Measurements from ENCODE around the gene SLC5A11.
"Not testable (repeated sequence)": the region's sequence is repeated elsewhere in the genome, so short reads cannot be mapped to it uniquely, and the experiment has no call there.

SLC5A11 gene

DNA sequence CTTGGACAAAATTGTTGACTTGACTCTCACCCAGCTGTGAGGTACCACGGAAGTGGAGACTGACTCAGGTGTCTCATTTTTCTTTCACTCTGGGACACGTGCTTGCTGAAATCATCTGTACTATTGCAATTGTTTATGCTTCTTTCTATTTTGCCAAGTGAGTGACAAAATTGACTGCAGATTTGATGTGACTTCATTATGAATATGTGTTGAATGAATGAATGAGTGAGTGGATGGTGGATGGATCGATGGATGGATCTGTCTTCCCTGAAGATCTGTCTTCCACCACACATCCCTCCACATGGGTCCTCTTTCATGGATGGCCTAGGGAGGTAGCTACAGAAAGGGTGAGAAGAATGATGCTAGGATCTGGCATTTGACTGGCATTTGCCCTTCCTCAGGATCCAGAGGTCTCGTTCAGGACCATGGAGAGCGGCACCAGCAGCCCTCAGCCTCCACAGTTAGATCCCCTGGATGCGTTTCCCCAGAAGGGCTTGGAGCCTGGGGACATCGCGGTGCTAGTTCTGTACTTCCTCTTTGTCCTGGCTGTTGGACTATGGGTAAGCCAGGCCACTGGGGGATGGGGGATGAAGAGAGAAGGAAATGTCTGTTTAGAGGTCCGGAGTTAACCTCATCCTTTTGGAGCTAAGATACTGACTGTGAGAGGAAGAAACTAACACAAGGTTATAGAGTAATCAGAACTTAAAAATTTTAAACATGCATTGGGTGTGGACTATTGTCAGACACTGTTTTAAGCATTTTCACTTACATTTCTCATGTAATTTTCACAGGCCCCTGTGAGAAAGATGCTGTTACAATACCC is 12.7 kb downstream of the SLC5A11 start:
- DNase-seq (ENCODE audit: low read depth in 3 of 3), result peak in 2 of 3 experiments; percentile 4 to 5

DNA sequence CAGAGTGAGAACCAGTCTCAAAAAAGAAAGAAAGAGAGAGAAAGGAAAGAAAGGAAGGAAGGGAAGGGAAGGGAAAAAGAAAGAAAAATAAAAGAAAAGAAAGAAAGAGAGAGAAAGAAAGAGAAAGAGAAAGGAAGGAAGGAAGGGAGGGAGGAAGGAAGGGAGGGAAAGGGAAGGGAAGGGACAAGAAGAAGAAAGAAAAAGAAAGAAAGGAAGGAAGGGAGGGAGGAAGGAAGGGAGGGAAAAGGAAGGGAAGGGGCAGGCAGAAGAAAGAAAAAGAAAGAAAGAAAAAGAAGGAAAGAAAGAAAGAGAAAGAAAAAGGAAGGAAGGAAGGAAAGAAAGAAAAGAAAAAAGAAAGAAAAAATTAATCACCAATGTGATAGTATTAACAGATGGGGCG is 15.7 kb downstream of the SLC5A11 start:
- no peak for DNase-seq (ENCODE audit: low read depth in 3 of 3)

DNA sequence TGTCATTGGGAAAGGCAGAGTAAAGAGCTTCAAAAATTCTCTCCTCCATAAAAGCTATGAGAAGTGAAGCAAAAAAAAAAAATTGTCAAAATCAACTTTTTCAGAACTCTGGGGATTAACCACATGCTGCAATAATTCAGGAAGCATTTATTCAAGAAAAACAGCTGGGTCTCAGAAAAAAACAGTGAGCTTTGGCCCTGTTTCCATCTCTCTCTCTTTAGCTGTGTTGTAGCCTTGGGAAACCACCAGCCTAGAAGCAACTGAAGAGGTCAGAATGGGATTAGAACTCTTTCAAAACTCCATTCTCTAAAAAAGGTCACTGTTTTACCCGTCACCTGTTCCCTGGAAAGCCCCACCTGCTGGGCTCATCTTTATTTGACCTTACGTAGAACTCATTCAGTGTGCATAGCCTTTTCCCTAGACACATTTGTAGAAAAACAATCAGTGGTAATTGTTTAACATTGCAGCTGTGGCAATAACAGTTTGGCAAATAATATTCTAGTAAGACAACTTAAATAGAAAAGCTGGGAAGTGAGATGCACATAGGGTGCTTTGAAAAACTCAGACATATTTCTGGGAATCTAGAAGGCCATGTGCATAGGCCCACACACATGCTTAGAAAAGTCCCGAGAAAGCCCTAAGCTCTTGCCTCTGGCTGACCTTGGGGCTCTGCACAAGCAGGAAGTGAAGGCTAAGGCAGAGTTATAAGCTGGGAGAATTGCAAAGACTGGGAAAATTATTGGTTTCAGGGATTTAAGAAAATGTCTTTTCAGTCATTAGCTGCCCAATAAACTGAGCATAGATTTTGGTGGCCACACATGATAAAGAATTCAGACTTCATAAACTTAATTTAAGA is 18.0 kb downstream of the SLC5A11 start:
- DNase-seq (ENCODE audit: low read depth in 3 of 3), result no peak

DNA sequence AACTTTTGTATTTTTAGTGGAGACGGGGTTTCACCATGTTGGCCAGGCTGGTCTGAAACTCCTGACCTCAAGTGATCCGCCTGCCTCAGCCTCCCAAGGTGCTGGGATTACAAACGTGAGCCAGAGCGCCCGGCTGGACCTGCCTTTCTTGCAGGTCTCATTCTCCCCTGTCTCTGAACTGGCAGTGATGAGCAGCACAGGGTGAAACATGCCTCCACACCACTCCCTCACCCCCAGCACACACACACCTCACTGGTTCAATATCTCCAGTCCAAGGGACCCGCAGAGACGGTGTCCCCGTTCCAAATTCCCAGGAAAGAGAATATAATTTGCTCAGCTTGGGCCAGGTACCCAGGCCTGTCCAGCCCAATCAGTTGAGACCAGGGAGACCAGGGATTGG is 23.3 kb downstream of the SLC5A11 start:
- DNase-seq (ENCODE audit: low read depth in 3 of 3), result no peak

DNA sequence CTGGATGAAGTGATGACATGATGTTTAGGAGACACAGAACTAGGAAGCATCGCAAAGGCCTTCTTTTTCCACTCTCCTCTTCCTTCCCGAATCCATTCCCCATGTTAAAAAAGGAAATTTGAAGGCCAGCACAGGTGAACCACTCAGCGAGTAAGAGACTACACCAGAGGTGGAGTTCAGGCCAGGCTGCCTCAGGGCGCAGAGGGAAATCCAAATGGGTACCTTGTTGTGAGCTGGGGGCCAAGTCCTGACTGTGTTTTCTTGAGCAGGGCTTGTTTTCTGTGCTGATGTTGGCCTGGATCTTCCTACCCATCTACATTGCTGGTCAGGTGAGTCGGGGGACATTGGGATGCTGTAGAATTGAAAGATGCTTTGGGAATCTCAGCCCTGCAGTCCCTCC is 26.1 kb downstream of the SLC5A11 start:
- no peak for DNase-seq (ENCODE audit: low read depth in 3 of 3)

DNA sequence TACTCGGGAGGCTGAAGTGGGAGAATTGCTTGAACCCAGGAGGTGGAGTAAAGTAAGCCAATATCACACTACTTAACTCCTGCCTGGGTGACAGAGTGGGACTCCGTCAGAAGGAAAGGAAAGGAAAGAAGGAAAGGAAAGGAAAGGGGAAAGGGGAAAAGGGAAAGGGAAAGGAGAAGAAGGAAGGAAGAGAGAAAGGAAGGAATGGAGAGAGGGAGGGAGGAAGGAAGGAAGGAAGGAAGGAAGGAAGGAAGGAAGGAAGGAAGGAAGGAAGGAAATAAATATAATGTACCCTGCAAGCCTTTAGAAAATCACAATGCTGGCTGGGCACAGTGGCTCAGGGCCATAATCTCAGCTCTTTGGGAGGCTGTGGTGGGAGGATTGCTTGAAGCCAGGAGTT is 27.3 kb downstream of the SLC5A11 start:
- no peak for DNase-seq (ENCODE audit: low read depth in 3 of 3)

DNA sequence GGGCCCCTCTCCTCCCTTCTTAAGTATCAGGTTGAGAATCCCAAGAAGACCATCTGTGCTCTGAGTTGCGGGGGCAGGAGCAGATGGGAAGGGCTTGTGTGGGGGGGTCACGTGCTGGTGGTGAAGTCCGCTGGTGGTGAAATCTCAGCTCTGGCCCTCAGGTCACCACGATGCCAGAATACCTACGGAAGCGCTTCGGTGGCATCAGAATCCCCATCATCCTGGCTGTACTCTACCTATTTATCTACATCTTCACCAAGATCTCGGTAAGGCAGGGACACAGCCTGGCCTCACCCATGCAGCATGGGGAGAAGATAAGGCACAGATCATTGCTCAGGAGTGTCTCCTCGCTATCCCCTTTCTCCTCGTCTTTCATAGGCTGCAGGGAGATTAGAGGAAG is 29.7 kb downstream of the SLC5A11 start:
- no peak for DNase-seq (ENCODE audit: low read depth in 3 of 3)

DNA sequence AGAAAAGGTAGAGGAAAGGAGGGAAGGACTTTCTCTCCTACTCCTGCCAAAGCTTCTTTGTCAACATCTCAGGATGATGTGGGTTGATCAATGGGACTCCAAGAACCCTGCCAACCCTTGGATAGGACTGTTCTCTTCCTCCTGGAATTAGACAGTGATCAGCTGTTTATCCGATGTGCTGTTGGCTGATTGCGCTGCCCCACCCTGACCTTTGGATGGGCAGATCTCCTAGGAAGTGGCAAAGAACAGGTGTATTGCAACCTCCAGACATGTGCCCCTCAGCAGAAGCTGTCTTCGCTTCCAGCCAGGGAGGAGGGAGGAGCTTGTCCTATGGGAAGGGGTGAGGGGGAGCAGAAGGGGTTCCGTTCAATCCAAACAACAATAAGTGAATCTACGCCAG is 30.5 kb downstream of the SLC5A11 start:
- no peak for DNase-seq (ENCODE audit: low read depth in 3 of 3)

DNA sequence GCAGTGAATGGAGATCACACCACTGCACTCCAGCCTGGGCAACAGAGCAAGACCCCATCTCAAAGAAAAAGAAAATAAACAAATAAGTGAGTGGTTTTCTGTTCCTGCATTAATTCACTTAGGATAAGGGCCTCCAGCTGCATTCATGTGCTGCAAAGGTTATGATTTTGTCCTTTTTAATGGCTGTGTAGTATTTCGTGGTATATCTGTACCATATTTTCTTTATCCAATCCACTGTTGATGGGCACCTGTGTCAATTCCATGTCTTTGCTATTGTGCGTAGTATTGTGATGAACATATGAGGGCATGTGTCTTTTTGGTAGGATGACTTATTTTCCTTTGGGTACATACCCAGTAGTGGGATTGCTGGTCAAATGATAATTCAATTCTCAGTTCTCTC is 33.9 kb downstream of the SLC5A11 start:
- DNase-seq (ENCODE audit: low read depth in 3 of 3), result no peak

DNA sequence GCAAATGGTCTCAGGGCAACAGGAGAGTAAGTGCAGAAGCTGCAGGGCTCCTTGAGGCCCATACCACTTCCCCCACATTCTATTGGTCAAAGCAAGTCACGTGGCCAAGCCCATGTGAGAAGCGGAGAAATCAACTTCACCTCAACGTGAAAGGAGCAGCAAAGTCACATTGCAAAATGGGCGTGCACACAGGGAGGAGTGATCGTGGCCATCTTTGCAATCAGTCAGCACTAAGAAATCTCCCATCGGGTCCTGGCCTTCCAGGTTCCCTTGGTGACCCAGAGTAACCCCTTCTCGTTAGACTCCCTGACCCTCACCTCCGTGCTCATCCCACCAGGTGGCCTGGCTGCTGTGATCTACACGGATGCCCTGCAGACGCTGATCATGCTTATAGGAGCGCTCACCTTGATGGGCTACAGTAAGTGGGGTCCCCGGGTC is 38.0 kb downstream of the SLC5A11 start:
- no peak for DNase-seq (ENCODE audit: low read depth in 3 of 3)

DNA sequence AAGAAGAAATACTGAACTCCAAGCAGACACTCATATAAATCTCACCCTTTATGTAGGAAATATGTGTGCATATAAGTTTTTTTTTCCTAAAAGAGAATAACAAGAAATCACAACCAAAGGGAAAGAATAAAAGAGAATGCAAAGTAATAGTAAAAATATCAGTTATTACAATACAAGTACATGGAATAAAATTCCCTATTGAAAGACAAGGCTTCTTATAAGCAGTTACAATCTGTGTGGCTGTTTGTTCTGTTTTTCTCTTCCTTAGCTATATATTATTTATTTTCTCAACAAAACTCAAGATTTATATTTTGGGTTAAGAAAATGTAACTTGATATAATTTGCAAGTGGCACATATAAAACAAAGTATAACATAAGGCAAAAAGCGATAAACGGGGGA is 41.7 kb downstream of the SLC5A11 start:
- DNase-seq (ENCODE audit: low read depth in 3 of 3), result no peak

DNA sequence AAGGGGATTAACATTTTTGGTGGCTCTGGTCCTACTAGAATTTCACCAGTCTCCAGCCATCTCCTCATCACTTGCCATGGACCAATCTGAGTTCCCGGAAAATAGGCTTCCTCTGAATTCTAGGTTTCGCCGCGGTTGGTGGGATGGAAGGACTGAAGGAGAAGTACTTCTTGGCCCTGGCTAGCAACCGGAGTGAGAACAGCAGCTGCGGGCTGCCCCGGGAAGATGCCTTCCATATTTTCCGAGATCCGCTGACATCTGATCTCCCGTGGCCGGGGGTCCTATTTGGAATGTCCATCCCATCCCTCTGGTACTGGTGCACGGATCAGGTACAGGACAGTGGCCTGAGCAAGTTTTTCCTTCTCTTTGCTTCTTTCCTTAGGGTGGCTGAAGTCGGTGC is 45.0 kb downstream of the SLC5A11 start:
- DNase-seq (ENCODE audit: low read depth in 3 of 3), result no peak

DNA sequence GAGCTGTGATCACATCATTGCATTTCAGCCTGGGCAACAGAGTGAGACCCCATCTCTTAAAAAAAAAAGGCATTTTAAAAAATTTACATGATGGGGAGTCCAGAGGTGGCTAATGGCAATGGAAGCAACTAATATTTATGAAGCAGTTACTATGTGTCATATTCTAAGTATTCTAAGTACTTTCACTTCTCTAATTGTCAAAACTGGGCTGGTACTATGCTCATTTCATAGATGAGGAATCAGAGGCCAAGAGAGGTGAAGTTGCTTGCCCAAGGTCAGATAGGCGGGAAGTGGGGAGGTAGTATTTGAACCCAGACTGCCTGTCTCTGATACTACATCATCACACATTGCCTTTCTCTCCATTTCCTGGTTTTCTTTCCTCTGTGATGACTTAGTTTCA is 50.7 kb downstream of the SLC5A11 start:
- DNase-seq (ENCODE audit: low read depth in 3 of 3), result no peak

DNA sequence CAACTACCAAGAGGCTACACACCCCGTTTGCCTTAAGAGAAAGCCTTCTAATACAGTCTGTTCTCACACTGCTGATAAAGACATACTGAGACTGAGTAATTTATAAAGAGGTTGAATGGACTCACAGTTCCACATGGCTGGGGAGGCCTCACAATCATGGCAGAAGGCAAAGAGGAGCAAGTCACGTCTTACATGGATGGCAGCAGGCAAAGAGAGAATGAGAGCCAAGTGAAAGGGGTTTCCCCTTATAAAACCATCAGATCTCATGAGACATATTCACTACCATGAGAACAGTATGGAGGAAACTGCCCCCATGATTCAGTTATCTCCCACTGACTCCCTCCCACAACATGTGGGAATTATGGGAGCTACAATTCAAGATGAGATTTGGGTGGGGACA is 51.8 kb downstream of the SLC5A11 start:
- not testable (repeated sequence) for DNase-seq (ENCODE audit: low read depth in 3 of 3)

DNA sequence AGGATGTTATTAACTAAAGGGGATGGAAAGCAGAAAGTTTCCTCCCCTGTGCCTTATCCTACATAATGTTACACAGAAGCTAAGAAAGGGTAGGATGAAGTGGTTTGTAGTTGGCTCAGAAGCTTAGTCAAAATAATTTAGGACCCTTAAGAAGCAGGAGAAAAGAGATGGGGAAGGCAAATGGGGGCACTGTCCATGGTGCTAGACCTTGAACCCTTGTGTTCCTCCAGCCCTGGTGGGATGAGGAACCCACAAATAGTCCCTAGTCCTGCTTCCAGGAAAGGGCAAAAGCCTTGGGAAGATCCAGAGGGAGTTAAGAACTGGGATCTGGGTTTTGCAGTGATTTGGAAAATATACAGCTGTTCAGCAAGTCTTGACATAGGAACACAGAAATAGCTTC is 54.5 kb downstream of the SLC5A11 start:
- DNase-seq (ENCODE audit: low read depth in 3 of 3), result no peak

DNA sequence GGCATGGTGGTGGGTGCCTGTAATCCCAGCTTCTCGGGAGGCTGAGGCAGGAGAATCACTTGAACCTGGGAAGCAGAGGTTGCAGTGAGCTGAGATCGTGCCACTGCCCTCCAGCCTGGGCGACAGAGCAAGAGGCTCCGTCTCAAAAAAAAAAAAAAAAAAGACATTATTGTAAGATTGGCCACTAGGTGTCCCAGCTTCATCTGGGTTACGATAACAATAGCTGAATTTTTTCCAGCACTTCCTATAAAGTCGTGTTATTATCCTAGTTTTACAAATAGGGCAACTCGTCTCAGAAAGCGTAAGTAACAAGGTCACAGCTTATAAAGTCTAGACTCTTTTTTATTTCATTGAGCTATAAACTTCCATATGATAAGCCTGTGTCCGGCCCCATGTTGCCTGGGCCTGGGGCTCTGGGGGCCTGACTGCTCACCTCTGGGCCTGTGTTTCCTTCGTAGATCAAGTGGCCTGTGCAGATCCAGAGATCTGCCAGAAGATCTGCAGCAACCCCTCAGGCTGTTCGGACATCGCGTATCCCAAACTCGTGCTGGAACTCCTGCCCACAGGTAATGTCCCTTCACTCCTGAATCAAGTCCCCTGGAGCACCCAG is 60.5 kb downstream of the SLC5A11 start:
- DNase-seq (ENCODE audit: low read depth in 3 of 3), result no peak

DNA sequence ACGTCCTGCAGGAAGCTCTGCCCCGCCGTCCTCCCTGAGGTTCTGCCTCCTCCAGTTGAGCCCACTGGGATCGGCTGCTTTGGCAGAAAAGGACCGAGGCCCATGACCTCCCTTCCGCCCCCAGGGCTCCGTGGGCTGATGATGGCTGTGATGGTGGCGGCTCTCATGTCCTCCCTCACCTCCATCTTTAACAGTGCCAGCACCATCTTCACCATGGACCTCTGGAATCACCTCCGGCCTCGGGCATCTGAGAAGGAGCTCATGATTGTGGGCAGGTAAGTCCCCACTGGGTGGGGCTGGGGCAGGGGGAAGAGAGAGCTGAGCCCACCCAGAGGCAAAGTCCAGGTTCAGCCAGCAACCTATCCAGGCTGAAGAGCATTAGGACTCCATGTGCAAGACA is 61.1 kb downstream of the SLC5A11 start:
- DNase-seq (ENCODE audit: low read depth in 3 of 3), result no peak

DNA sequence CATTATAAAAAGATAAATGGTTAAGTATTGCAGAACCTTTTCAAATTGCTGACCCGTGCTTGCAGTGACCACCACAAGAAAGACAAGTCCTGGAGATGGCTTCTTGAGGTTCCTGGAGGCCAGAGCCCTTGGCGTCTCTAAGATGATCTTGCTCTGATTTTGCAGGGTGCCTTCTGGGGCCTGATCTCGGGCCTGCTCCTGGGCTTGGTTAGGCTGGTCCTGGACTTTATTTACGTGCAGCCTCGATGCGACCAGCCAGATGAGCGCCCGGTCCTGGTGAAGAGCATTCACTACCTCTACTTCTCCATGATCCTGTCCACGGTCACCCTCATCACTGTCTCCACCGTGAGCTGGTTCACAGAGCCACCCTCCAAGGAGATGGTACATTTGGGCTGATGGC is 63.0 kb downstream of the SLC5A11 start:
- no peak for DNase-seq (ENCODE audit: low read depth in 3 of 3)

DNA sequence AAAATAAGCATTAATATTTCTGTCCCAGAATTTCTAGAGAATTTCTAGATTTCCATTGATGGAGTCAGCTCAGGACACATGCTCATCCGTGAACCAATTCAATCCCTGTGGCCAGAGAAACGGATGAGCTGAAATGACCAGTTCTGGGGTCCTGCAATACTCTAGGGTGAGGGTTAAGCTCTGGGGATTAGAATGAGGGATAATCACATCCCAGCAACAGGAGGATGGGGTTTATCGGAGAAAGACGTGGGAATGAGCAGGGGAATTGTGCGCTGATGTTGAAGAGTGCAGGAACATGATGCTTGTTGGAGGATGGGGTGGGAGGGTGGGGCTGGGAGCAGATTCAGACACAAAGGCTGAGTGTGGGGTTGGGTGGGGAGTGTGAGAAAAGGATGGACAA is 64.1 kb downstream of the SLC5A11 start:
- DNase-seq (ENCODE audit: low read depth in 3 of 3), result no peak

DNA sequence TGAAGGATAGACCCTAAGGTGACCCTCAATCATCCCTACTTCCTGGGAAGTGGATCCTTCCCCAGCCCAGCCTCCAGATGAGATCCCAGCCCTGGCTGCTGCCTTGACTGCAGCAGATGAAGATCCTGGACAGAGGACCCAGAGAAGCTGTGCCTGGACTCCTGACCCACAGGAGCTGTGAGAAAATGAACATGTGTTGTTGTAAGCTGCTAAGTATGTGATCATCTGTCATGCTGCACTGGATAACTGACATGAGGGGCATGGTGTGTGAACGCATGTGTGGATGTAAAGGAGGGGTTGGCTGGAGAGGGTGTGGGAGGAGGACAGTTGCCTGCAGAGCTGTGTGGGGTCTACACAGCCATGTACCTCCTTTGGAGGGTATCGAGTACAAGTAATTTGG is 69.3 kb downstream of the SLC5A11 start:
- no peak for DNase-seq (ENCODE audit: low read depth in 3 of 3)

DNA sequence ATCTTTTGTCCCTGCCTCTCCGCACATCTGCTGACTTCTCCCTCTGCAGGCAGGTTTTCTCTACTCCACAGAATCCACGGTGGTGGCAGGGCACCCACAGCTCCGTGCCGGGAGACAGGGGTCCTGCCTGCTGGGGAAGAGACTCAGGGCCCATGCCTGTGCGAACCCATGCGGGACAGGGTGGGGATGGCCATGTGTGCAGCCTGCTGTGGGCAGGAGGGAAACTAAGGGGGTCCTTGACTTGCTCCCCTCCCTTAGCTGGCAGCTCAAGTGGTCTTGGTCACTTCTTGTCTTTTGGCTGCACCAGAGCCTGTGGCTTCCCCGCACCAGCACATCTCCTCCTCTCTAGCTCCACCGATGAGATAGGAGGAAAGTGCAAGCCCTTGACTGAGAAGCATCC is 69.8 kb downstream of the SLC5A11 start:
- no peak for DNase-seq (ENCODE audit: low read depth in 3 of 3)

DNA sequence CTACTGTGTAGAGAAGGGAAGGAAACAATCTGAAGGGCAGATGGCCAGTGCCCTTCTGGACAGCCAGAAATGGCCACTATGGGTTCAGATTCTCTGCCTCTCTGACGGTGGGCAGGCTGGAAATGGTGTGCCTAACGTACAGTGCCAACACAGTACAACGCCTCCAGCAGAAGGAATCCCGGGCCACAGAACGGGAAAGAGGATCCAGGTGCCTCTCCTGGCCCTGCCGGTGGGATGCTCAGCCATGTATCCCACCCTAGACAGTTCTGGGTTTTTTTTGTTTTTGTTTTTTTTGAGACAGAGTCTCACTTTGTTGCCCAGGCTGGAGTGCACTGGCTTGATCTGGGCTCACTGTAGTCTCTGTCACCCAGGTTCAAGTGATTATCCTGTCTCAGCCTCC is 71.5 kb downstream of the SLC5A11 start:
- no peak for DNase-seq (ENCODE audit: low read depth in 3 of 3)

DNA sequence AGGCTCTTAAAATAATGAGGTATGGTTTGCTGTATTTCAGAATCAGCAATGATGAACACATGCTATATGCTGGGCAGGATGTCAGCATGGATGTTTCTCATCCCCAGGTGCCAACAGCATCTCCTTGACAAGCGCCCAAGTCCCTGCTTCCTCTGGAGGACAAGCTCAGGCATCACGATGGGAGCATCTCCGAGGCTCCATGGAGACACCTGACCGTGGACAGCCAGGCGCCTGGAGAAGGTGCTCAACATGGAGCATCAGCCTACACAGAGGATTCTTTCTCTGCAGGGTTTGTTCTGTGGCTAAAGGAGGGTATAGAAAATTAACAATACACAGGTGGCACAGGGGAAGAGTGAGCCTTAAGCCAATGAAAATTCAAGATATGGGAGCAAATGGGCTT is 72.1 kb downstream of the SLC5A11 start:
- no peak for DNase-seq (ENCODE audit: low read depth in 3 of 3)

All from stimulated activated CD4-positive, alpha-beta T cell treated with anti-CD3 and anti-CD28 coated beads, TNF-alpha, amount 100 ng/mL, for 4 hours (primary cell).